ENCODE data around the gene SLC22A7.

Gene SLC22A7

DNA sequence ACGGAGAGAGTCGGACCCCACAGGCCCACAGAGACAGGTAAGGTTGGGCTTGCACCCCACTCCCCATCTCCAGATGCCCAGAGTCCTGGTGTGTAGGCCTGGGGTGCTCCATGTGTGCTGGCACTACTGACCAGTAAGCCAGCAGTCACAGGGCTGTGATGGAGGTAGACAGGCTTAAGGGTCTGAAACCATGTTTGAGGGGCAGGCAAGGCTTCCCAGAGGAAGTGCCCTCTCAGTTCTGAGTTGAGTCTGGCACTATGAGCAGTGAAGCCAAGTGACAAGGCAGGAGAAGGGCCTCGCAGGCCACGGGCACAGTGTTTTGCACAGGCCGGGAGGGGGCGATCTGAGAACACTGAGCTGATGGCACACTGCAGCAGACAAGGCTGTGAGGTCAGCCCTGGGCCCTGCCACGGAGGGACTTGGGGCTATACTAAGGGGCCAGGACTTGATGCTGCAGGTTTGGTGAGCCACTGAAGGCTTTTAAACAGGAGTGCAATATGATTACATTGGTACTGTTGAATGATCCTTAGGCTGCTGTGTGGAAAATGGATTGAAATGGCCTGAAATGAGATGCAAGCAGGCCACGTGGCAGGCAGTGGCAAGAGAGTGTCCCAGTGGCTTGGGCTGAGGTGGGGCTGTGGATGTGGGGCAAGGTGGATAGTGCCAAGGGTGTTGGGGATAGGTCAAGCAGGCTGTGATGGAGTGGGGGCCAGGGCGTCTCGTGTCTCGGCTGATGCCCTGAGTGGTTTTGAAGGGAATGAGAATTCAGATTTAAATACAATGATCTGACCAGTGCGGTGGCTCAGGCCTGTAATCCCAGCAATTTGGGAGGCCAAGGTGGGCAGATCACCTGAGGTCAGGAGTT, 34.5 kb upstream of the SLC22A7 start:
- H3K27ac ChIP-seq: no peak overlapping the region
- peak; percentile 95 for DNase-seq
- no peaks in the 10 kb centered on the region for H3K36me3 ChIP-seq
- no peak overlapping the region for H3K4me3 ChIP-seq (ENCODE audit: low read depth, low read length)
- TF ChIP-seq CTCF (IDR thresholded peaks at IDR 0.05; ENCODE audit: low read depth, low read length): peak; percentile 100
- no peaks in the 10 kb centered on the region for H3K9me3 ChIP-seq (ENCODE audit: severe bottlenecking)
- H3K27me3 ChIP-seq (ENCODE audit: insufficient read depth, low read depth, severe bottlenecking): no peaks in the 10 kb centered on the region

DNA sequence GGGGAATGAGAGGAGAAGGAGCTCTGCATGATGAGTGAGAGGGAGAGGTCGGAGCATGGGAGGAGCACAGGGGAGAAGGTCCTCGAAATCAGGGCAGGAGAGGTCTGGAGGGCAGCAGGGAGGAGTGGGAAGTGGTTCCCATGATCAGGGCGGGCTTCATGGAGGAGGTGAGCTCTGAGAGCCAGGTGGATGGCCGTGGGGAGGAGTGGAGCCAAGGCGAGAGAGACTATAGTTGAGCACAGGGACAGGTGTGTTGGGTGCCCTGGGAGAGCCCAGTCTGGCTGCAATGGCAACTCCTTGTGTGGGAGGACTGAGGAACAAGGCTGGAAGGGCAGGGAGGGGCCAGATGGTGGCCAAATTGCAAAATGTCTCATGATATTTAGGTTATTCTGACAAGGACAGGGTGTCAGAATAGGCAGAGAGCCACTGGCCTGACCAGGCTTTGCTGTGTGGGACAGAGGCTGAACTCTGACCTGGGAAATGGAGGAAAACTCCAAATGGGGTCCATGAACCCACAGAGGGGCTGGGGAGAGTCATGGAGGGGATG, 33.4 kb upstream of the SLC22A7 start:
- H3K9me3 ChIP-seq (ENCODE audit: severe bottlenecking): no peaks in the 10 kb centered on the region
- H3K4me3 ChIP-seq (ENCODE audit: low read depth, low read length): no peak overlapping the region
- no peak for TF ChIP-seq CTCF (IDR thresholded peaks at IDR 0.05; ENCODE audit: low read depth, low read length)
- no peaks in the 10 kb centered on the region for H3K36me3 ChIP-seq
- no peak for DNase-seq
- no peak overlapping the region for H3K27ac ChIP-seq
- H3K27me3 ChIP-seq (ENCODE audit: insufficient read depth, low read depth, severe bottlenecking): no peaks in the 10 kb centered on the region

DNA sequence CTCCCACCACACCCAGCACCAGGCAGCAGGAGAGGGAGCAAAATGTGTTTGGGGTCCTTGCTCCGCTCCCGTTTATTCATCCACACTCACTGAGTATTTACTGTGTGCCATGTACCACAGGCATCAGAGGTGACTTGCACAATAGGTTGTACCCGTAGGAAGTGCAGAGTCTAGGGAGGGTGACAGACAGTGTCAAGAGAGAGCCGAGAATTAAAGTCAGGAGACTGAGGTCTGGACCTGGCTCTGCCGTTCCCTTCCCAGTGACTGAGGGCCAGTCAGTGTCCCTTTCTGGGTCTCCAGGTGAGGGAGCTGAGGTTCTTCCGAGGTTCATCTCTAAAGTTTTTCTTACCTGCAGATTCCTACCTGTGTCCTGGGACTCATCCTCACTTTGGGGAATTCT, 32.5 kb upstream of the SLC22A7 start:
- DNase-seq: no peak
- Histone ChIP-seq H3K4me3 (ENCODE audit: low read depth, low read length) (no peak overlapping the region), H3K36me3 (no peaks in the 10 kb centered on the region), H3K27ac (no peak overlapping the region), H3K27me3 (ENCODE audit: insufficient read depth, low read depth, severe bottlenecking) (no peaks in the 10 kb centered on the region), H3K9me3 (ENCODE audit: severe bottlenecking) (no peaks in the 10 kb centered on the region)
- peak; percentile 23; the same call in 1 of the 2 replicates for TF ChIP-seq CTCF (IDR thresholded peaks at IDR 0.05; ENCODE audit: low read depth, low read length)

DNA sequence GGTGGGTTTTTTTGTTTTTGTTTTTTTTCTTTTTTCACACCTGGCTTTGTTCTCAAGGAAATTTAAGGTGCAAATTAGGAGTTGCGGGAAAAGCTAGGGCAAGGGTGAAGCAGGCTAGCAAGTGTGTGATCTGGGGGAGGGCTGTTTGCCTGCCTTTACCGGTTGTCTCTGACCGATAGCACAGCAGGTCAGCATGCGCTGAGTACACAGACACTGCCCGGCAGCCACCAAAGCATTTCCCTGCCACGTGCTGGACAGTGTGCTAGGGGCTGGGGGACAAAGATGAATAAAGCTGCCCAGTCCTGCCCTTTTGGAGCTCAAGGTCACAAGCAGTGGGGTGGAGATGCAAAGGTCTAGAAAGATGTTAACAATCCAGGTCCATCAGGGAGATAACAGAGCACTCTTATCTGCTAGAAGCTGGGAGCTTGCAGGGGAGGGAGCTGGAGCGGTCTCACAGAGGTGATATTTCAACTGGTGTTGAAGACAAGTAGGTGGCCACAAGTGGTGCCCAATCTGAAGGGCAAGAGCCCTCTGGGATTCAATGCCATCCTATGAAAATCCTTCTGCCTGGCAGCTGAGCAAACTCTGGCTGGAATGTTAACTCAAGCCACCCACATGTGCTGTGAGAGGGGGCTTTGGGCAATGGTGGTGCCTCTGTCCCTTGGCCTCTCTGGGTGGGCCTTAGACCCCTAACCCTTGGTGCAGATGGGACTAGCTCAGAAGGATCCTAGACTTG, 30.3 kb upstream of the SLC22A7 start:
- Histone ChIP-seq H3K27ac (peak overlapping the region; percentile 63), H3K36me3 (no peaks in the 10 kb centered on the region), H3K4me3 (ENCODE audit: low read depth, low read length) (no peak overlapping the region), H3K27me3 (ENCODE audit: insufficient read depth, low read depth, severe bottlenecking) (no peaks in the 10 kb centered on the region), H3K9me3 (ENCODE audit: severe bottlenecking) (no peaks in the 10 kb centered on the region)
- no peak for DNase-seq
- no peak for TF ChIP-seq CTCF (IDR thresholded peaks at IDR 0.05; ENCODE audit: low read depth, low read length)

- no peaks in the 10 kb centered on the region for H3K9me3 ChIP-seq (ENCODE audit: severe bottlenecking)
- no peaks in the 10 kb centered on the region for H3K36me3 ChIP-seq
- no peak for DNase-seq
- H3K4me3 ChIP-seq (ENCODE audit: low read depth, low read length): no peak overlapping the region
- no peaks in the 10 kb centered on the region for H3K27me3 ChIP-seq (ENCODE audit: insufficient read depth, low read depth, severe bottlenecking)
- TF ChIP-seq CTCF (IDR thresholded peaks at IDR 0.05; ENCODE audit: low read depth, low read length): no peak
- peak overlapping the region; percentile 13; the same call in 1 of the 2 replicates for H3K27ac ChIP-seq
Measured at GRCh38 chr6:43268355-43268700, 29.7 kb upstream of the SLC22A7 start.

Measured in WERI-Rb-1 (cell line).